A549 (cell line): Measurements from ENCODE around the gene UBA52. TPM values are rescaled to one million over a fixed set of nuclear protein-coding genes. Genes with fewer than 3 reads are reported as not detected.

Experiments used
- ATAC-seq, 2 experiments: fragments of 200-7000 bp in 1 of 2; fragments of >200 bp in 1 of 2; cut with Nextera tagmentation in 1 of 2; cut with Tn5 transposase in 1 of 2; 3 replicates each; pipeline versions ENCODE4 v1.8.0 to v1.9.1; 2018 to 2020; ENCODE audit warnings: mild to moderate bottlenecking in 1 of 2, moderate library complexity in 1 of 2
- CTCF ChIA-PET: fragments of 300-600 bp; sonication (Branson Sonifier 250); formaldehyde crosslinking; extraction: SDS; loops from one replicate; lab custom pipeline; 2021; ENCODE audit warnings: antibody characterized with exemption, inconsistent platforms; lab: Yijun Ruan, JAX
- POLR2A ChIA-PET: fragments of 350-600 bp; formaldehyde crosslinking; extraction: SDS; loops from one replicate; lab custom pipeline; 2021; ENCODE audit warnings: antibody characterized with exemption, inconsistent platforms; lab: Yijun Ruan, JAX
- DNase-seq, 2 experiments: peaks; one replicate each; pipeline versions ENCODE4 v3.0.0 to v3.0.0-alpha.2; 2011 to 2016; ENCODE audit warnings: low read depth in 1 of 2, low spot score in 1 of 2
- FAIRE-seq: peaks from 2 replicates; lab custom pipeline; 2011; peaks lifted over from hg19 to GRCh38; lab: Jason Lieb, UNC
- H3K27ac ChIP-seq, 2 experiments: fragments of >200 bp; sonication (Bioruptor Twin); formaldehyde crosslinking; 3 replicates each; pipeline ENCODE4 v1.5.1; 2016 to 2017
- H3K4me1 ChIP-seq: fragments of >200 bp; sonication (Bioruptor Twin); formaldehyde crosslinking; 3 replicates; pipeline ENCODE4 v1.6.1; 2016
- H3K4me2 ChIP-seq: fragments of >200 bp; sonication (Bioruptor Twin); formaldehyde crosslinking; 3 replicates; pipeline ENCODE4 v1.6.1; 2016
- H3K4me3 ChIP-seq: fragments of >200 bp; sonication (Bioruptor Twin); formaldehyde crosslinking; 3 replicates; pipeline ENCODE4 v1.5.1; 2016
- H3K9me3 ChIP-seq: fragments of >200 bp; sonication (Bioruptor Twin); formaldehyde crosslinking; 3 replicates; pipeline ENCODE4 v1.6.1; 2016
- ATOH8 ChIP-seq: fragments of 250-450 bp; sonication (Bioruptor Pico); IDR thresholded peaks from 2 replicates; pipeline ENCODE4 v1.5.0; 2020; ENCODE audit warnings: low read depth, mild to moderate bottlenecking, moderate library complexity
- BCL3 ChIP-seq: fragments of >200 bp; sonication (Bioruptor Twin); formaldehyde crosslinking; IDR thresholded peaks from 3 replicates; pipeline ENCODE4 v1.6.1; 2016
- BHLHE40 ChIP-seq: IDR thresholded peaks from 2 replicates; pipeline ENCODE4 v1.6.1; 2012; ENCODE audit warnings: low read depth, low read length, inconsistent platforms
- CEBPB ChIP-seq, 2 experiments: fragments of >200 bp in 1 of 2; sonication (Bioruptor Twin) in 1 of 2; formaldehyde crosslinking in 1 of 2; IDR thresholded peaks; 2 replicates each; pipeline ENCODE4 v1.6.1; 2012 to 2016
- CHD4 ChIP-seq: fragments of 200-600 bp; sonication (generic); IDR thresholded peaks from 2 replicates; pipeline ENCODE4 v1.6.1; 2016; ENCODE audit warnings: antibody characterized with exemption, mild to moderate bottlenecking, borderline replicate concordance
- ELK1 ChIP-seq: fragments of 150-350 bp; IDR thresholded peaks from 2 replicates; pipeline ENCODE4 v1.6.1; 2014; ENCODE audit warnings: low read depth, mild to moderate bottlenecking, low read length
- EP300 ChIP-seq, 2 experiments: fragments of >200 bp; sonication (Bioruptor Twin); formaldehyde crosslinking; IDR thresholded peaks; 2 replicates in 1 of 2; 3 replicates in 1 of 2; pipeline ENCODE4 v1.6.1; 2016 to 2017
- ESRRA ChIP-seq: fragments of 150-350 bp; IDR thresholded peaks from 2 replicates; pipeline ENCODE4 v1.6.1; 2014; ENCODE audit warnings: mild to moderate bottlenecking, low read length, borderline replicate concordance
- FOSB ChIP-seq: fragments of 250-450 bp; sonication (Bioruptor Pico); IDR thresholded peaks from 2 replicates; pipeline ENCODE4 v1.5.0; 2020; ENCODE audit warnings: mild to moderate bottlenecking, moderate library complexity
- FOSL2 ChIP-seq, 2 experiments: fragments of 450-650 bp in 1 of 2; fragments of >200 bp in 1 of 2; sonication (Bioruptor Twin) in 1 of 2; formaldehyde crosslinking; IDR thresholded peaks; 2 replicates each; pipeline versions ENCODE4 v1.5.0 to v1.6.1; 2016 to 2020; ENCODE audit warnings: mild to moderate bottlenecking in 1 of 2, moderate library complexity in 1 of 2
- FOXS1 ChIP-seq: fragments of 250-450 bp; sonication (Bioruptor Pico); IDR thresholded peaks from 2 replicates; pipeline ENCODE4 v1.5.0; 2020; ENCODE audit warnings: mild to moderate bottlenecking, moderate library complexity
- HDAC2 ChIP-seq: fragments of 200-600 bp; sonication (generic); IDR thresholded peaks from 2 replicates; pipeline ENCODE4 v1.6.1; 2016
- HEYL ChIP-seq: fragments of 250-450 bp; sonication (Bioruptor Pico); IDR thresholded peaks from 2 replicates; pipeline ENCODE4 v1.8.0; 2021; ENCODE audit warnings: mild to moderate bottlenecking, moderate library complexity
- HOXA7 ChIP-seq: fragments of 250-450 bp; sonication (Bioruptor Pico); IDR thresholded peaks from 2 replicates; pipeline ENCODE4 v1.5.0; 2020; ENCODE audit warnings: mild to moderate bottlenecking, moderate library complexity
- HOXB13 ChIP-seq: fragments of 250-450 bp; sonication (Bioruptor Pico); IDR thresholded peaks from 2 replicates; pipeline ENCODE4 v1.5.0; 2020; ENCODE audit warnings: low read depth, mild to moderate bottlenecking, moderate library complexity
- JUNB ChIP-seq: fragments of >200 bp; sonication (Bioruptor Twin); formaldehyde crosslinking; IDR thresholded peaks from 2 replicates; pipeline ENCODE4 v1.6.1; 2016
- KDM1A ChIP-seq: fragments of 200-600 bp; sonication (generic); IDR thresholded peaks from 2 replicates; pipeline ENCODE4 v1.6.1; 2016; ENCODE audit warnings: low read depth, mild to moderate bottlenecking
- MAFK ChIP-seq: fragments of 450-650 bp; IDR thresholded peaks from 2 replicates; pipeline ENCODE4 v1.6.1; 2014; ENCODE audit not compliant: partially characterized antibody
- MYC ChIP-seq: IDR thresholded peaks from 2 replicates; pipeline ENCODE4 v1.6.1; 2012; ENCODE audit warnings: mild to moderate bottlenecking, inconsistent platforms, low read length, improper control_type of control experiment, borderline replicate concordance
- NFE2L2 ChIP-seq: fragments of 150-350 bp; conservative IDR thresholded peaks from 2 replicates; pipeline ENCODE4 v1.6.1; 2014; ENCODE audit warnings: low read length
- NPAS2 ChIP-seq: fragments of 250-450 bp; sonication (Bioruptor Pico); IDR thresholded peaks from 2 replicates; pipeline ENCODE4 v1.8.0; 2022; ENCODE audit warnings: mild to moderate bottlenecking, moderate library complexity, borderline replicate concordance
- NR3C1 ChIP-seq: fragments of >200 bp; sonication (Bioruptor Twin); formaldehyde crosslinking; IDR thresholded peaks from 3 replicates; pipeline ENCODE4 v1.6.1; 2017
- PBX3 ChIP-seq: IDR thresholded peaks from 2 replicates; pipeline ENCODE4 v1.6.1; 2012
- PHF8 ChIP-seq: fragments of 200-600 bp; sonication (generic); IDR thresholded peaks from 2 replicates; pipeline ENCODE4 v1.6.1; 2016; ENCODE audit warnings: low read depth, mild to moderate bottlenecking, antibody characterized with exemption, moderate library complexity, borderline replicate concordance
- POLR2A ChIP-seq: IDR thresholded peaks from 2 replicates; pipeline ENCODE4 v1.6.1; 2012; ENCODE audit warnings: mild to moderate bottlenecking, low read length
- RFX5 ChIP-seq: fragments of 450-650 bp; IDR thresholded peaks from 2 replicates; pipeline ENCODE4 v1.7.1; 2014; ENCODE audit warnings: antibody characterized with exemption, mild to moderate bottlenecking, moderate library complexity
- SMC3 ChIP-seq: fragments of >200 bp; sonication (Bioruptor Twin); formaldehyde crosslinking; IDR thresholded peaks from 3 replicates; pipeline ENCODE4 v1.6.1; 2018; ENCODE audit warnings: inconsistent platforms
- SREBF2 ChIP-seq: fragments of 450-650 bp; IDR thresholded peaks from 2 replicates; pipeline ENCODE4 v1.6.1; 2014; ENCODE audit warnings: mild to moderate bottlenecking, moderate library complexity
- TFCP2L1 ChIP-seq: fragments of 250-450 bp; sonication (Bioruptor Pico); IDR thresholded peaks from 2 replicates; pipeline ENCODE4 v1.5.0; 2021; ENCODE audit warnings: mild to moderate bottlenecking
- USF2 ChIP-seq: fragments of 450-650 bp; IDR thresholded peaks from 2 replicates; pipeline ENCODE4 v1.6.1; 2014; ENCODE audit warnings: antibody characterized with exemption
- ZC3H11A ChIP-seq: fragments of 450-650 bp; IDR thresholded peaks from 2 replicates; pipeline ENCODE4 v1.6.1; 2014; ENCODE audit warnings: antibody characterized with exemption, mild to moderate bottlenecking
- ZNF302 ChIP-seq: fragments of 250-450 bp; sonication (Bioruptor Pico); IDR thresholded peaks from 2 replicates; pipeline ENCODE4 v1.9.0; 2021; ENCODE audit warnings: inconsistent platforms, mild to moderate bottlenecking, moderate library complexity
- WGBS: methylation state at CpG from one replicate; pipeline ENCODE4 v1.1.6; 2017; ENCODE audit errors: missing lambda C conversion rate; 5-methylcytosine and 5-hydroxymethylcytosine counted together
- polyA plus RNA-seq, 4 experiments: library from polyadenylated mRNA; depleted of rRNA in 3 of 4; stranded (reverse); fragments of >200 nt; fragmentation: RNase III in 1 of 4; extraction: RNeasy Plus Mini Kit Qiagen cat#74134 plus additional on column Dnase treatment in 1 of 4; gene quantifications; 2 replicates in 3 of 4; 3 replicates in 1 of 4; pipeline ENCODE4 v1.2.3, GENCODE V29; 2011 to 2017
- TF ChIP-seq, protein P1 (sequence below): IDR thresholded peaks from 2 replicates; pipeline ENCODE4 v1.6.1; 2012
- TF ChIP-seq, protein P2 (sequence below): fragments of >200 bp; sonication (Bioruptor Twin); formaldehyde crosslinking; IDR thresholded peaks from 3 replicates; pipeline ENCODE4 v1.5.1; 2016
- TF ChIP-seq, protein P3 (sequence below): fragments of >200 bp; sonication (Bioruptor Twin); formaldehyde crosslinking; IDR thresholded peaks from 2 replicates; pipeline ENCODE4 v1.6.1; 2016

The UBA52 gene
- polyA plus RNA-seq, 2 of the 4 experiments (the other 2 are of a cell fraction), result 888 to 942 TPM

DNA sequence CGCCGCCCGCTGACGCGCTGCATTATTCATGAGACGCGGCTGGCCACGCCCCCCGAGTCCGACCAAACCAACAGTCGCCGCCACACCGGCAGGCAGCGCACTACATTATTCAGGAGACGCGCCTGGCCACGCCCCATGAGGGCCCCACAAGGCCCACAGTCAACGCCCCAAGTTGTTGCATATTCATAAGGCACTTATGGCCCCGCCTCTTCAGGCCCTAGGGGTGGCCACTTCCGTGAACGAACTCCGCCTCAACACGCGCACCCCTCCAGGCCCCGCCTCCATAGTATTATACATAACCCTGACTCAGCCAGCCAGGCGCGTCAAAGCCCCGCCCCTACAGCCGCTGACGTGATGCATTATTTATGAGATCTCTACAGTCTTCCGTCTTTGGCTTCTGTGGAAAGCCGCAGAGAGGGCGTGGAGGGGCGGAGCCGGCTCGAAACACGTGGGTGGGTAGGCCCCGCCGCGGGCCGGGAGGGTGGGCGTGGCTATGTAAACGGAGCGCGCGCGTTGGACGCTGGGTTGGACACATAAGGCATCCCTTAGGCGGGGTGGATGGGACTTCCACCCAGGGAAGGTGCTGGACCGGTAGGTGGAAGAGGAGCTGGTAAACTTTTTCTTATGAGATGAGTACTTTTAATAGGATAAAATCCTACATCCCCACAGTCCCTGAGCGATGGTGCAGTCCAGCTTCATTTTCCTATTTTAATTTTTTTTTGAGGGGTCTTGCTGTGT, 49.4 kb upstream of the UBA52 start:
- Histone ChIP-seq H3K27ac (peak overlapping the region; percentile 51 to 97), H3K4me3 (peak overlapping the region; percentile 100), H3K4me1 (peaks cover 9% of the 10 kb centered on the region), H3K4me2 (peak overlapping the region; percentile 50), H3K9me3 (no peaks in the 10 kb centered on the region)
- DNase-seq, result peak; percentile 88 to 100
- FAIRE-seq, result no peak
- WGBS, result 2% methylated on average over 18 of the region's 51 CpGs
- ChIA-PET CTCF (interaction anchor here (0.6 to 1.4 kb wide), 8 partner anchors 40 to 455 kb away, joined by 3 to 6 read pairs (median 3); no protein-coding TSS in a partner anchor), POLR2A (interaction anchor here (0.7 to 1.0 kb wide), 2 partner anchors 35 to 36 kb away, joined by 3 to 5 read pairs; partner anchors contain the start of gene KXD1)
- peak; percentile 88 to 91 for ATAC-seq
- TF ChIP-seq HEYL (CRISPR knock-in tag) (no peak), PHF8 (peak; percentile 67; the same call in 1 of the 2 replicates), MAFK (peak; percentile 87), ELK1 (no peak), JUNB (no peak), ZC3H11A (no peak), EP300 (IDR thresholded peaks at IDR 0.05) (no peak), FOSB (CRISPR knock-in tag) (no peak), BHLHE40 (no peak), MYC (peak; percentile 74), ZNF302 (CRISPR knock-in tag) (no peak), CEBPB (IDR thresholded peaks at IDR 0.05) (no peak), NPAS2 (no peak), PBX3 (no peak), BCL3 (peak; percentile 50; the same call in 1 of the 3 replicates), FOXS1 (no peak), USF2 (peak; percentile 46; the same call in 1 of the 2 replicates), KDM1A (0 out of 2 replicates have a peak, but pooled peaks have one; percentile 65), HDAC2 (no peak), CHD4 (no peak), FOSL2 (IDR thresholded peaks at IDR 0.05) (no peak), FOSL2 (CRISPR knock-in tag; IDR thresholded peaks at IDR 0.05) (no peak), NR3C1 (no peak), ATOH8 (CRISPR knock-in tag) (no peak), POLR2A (peak; percentile 62), HOXA7 (no peak), TFCP2L1 (CRISPR knock-in tag) (no peak), SREBF2 (no peak), NFE2L2 (no peak), SMC3 (no peak), ESRRA (no peak), RFX5 (no peak), HOXB13 (CRISPR knock-in tag) (no peak)
- TF ChIP-seq, protein P1, sequence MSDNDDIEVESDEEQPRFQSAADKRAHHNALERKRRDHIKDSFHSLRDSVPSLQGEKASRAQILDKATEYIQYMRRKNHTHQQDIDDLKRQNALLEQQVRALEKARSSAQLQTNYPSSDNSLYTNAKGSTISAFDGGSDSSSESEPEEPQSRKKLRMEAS, result peak; percentile 21
- TF ChIP-seq, protein P2, sequence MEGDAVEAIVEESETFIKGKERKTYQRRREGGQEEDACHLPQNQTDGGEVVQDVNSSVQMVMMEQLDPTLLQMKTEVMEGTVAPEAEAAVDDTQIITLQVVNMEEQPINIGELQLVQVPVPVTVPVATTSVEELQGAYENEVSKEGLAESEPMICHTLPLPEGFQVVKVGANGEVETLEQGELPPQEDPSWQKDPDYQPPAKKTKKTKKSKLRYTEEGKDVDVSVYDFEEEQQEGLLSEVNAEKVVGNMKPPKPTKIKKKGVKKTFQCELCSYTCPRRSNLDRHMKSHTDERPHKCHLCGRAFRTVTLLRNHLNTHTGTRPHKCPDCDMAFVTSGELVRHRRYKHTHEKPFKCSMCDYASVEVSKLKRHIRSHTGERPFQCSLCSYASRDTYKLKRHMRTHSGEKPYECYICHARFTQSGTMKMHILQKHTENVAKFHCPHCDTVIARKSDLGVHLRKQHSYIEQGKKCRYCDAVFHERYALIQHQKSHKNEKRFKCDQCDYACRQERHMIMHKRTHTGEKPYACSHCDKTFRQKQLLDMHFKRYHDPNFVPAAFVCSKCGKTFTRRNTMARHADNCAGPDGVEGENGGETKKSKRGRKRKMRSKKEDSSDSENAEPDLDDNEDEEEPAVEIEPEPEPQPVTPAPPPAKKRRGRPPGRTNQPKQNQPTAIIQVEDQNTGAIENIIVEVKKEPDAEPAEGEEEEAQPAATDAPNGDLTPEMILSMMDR, result no peak
- TF ChIP-seq, protein P3, sequence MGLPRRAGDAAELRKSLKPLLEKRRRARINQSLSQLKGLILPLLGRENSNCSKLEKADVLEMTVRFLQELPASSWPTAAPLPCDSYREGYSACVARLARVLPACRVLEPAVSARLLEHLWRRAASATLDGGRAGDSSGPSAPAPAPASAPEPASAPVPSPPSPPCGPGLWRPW, result no peak
